Right ventricle myocardium inferior (tissue), 1 donor: ENCODE results near the gene REXO1. TPM values are rescaled to one million over a fixed set of nuclear protein-coding genes. Genes with fewer than 3 reads are reported as not detected.
A peak's percentile ranks its signal among the peaks of the same experiment; 100 is the strongest.

ENCODE experiments used
- ATAC-seq: fragments of 200-7000 bp; cut with Tn5 transposase; one replicate; pipeline ENCODE4 v1.9.1; 2020; ENCODE audit warnings: mild to moderate bottlenecking, moderate library complexity
- DNase-seq: peaks from one replicate; pipeline ENCODE4 v3.0.0; 2021; ENCODE audit errors: missing footprints
- intact Hi-C: fragments of 100-400 bp; cut with DNase I; formaldehyde crosslinking; loops from one replicate; pipeline ENCODE4 v1.11.0; 2022
- total RNA-seq: library from RNA; stranded (reverse); fragmentation: NEBNext Ultra II Directional; extraction: Animal tissue kit (Norgen Biotek cat#: 25700); gene quantifications from one replicate; pipeline ENCODE4 v1.2.1, GENCODE V29; 2021
- donor health status: DM: no; HTN: yes; CAD: no; lungs with severe emphysema.

REXO1 gene
- total RNA-seq, 1 donor from 2014 or later: 17.8 TPM

GRCh38 chr19:1852581-1853128 lies 4.4 kb upstream of the REXO1 start:
- ATAC-seq: no peak
- intact Hi-C loops: no loop called here
- DNase-seq: no peak

- intact Hi-C loops: no loop called here
- peak; percentile 56 for DNase-seq
- ATAC-seq: no peak
Observed at GRCh38 chr19:1851654-1852580, 3.6 kb upstream of the REXO1 start.

- ATAC-seq (no peak), DNase-seq (peak; percentile 59)
- intact Hi-C loops: no loop called here
Observed at GRCh38 chr19:1850809-1851653, 2.7 kb upstream of the REXO1 start.

- ATAC-seq: no peak
- no peak for DNase-seq
- intact Hi-C loops: no loop called here
Observed at GRCh38 chr19:1849886-1850398, 1.7 kb upstream of the REXO1 start.

GRCh38 chr19:1849132-1849474 lies 820 bp upstream of the REXO1 start:
- no peak for ATAC-seq
- intact Hi-C loops: no loop called here
- no peak for DNase-seq

- ATAC-seq: no peak
- peak; percentile 67 for DNase-seq
- intact Hi-C loops: no loop called here
Observed at GRCh38 chr19:1847684-1848398, 442 bp downstream of the REXO1 start.

GRCh38 chr19:1847348-1847683 lies 967 bp downstream of the REXO1 start:
- DNase-seq: no peak
- no peak for ATAC-seq
- intact Hi-C loops: no loop called here

GRCh38 chr19:1846517-1847204 lies 1.6 kb downstream of the REXO1 start:
- intact Hi-C loops: no loop called here
- ATAC-seq (no peak), DNase-seq (no peak)

- ATAC-seq: no peak
- intact Hi-C loops: no loop called here
- DNase-seq: no peak
Observed at GRCh38 chr19:1845642-1846041, 2.6 kb downstream of the REXO1 start.

GRCh38 chr19:1845125-1845515 lies 3.2 kb downstream of the REXO1 start:
- no peak for DNase-seq
- intact Hi-C loops: no loop called here

GRCh38 chr19:1844513-1845124 lies 3.7 kb downstream of the REXO1 start:
- no peak for ATAC-seq
- intact Hi-C loops: no loop called here
- DNase-seq: no peak

More at GRCh38 chr19:1845125-1845515, 3.2 kb downstream of the REXO1 start:
- no peak for ATAC-seq

- ATAC-seq (no peak), DNase-seq (no peak)
- intact Hi-C loops: no loop called here
Observed at GRCh38 chr19:1843646-1844394, 4.5 kb downstream of the REXO1 start.

- ATAC-seq (no peak), DNase-seq (no peak)
- intact Hi-C loops: no loop called here
Observed at GRCh38 chr19:1843116-1843515, 5.2 kb downstream of the REXO1 start.

GRCh38 chr19:1841209-1841924 lies 6.9 kb downstream of the REXO1 start:
- ATAC-seq: no peak
- intact Hi-C loops: no loop called here
- no peak for DNase-seq

GRCh38 chr19:1840541-1841115 lies 7.7 kb downstream of the REXO1 start:
- intact Hi-C loops: no loop called here
- ATAC-seq (peak; percentile 63), DNase-seq (no peak)
